ENCODE results near the gene SSTR3.
A peak's percentile ranks its signal among the peaks of the same experiment; 100 is the strongest.

SSTR3 gene

DNA sequence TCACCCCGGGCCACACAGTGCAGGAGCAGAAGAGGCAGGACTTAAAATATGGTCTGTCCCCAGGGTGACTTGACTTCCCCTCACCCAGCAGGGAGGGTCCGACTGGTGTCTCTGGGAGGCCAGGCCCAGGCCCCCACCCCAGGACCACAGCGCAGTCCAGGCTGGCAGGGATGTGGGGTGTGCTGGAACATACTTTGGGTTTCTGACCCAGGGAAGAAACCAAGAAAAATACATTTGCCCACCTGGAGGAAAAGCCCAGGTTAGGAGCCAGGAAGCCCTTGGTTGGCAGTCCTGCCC, 29.4 kb downstream of the SSTR3 start:
- no peak overlapping the region for H3K4me3 ChIP-seq
- H3K9me3 ChIP-seq, result no peaks in the 10 kb centered on the region
- no peak overlapping the region for H3K9ac ChIP-seq
- H3K27ac ChIP-seq, result no peak overlapping the region
- no peaks in the 10 kb centered on the region for H3K27me3 ChIP-seq
- no peaks in the 10 kb centered on the region for H4K20me1 ChIP-seq
- H3K4me2 ChIP-seq, result no peak overlapping the region
- H3K4me1 ChIP-seq, result peaks cover 78% of the 10 kb centered on the region
- no peaks in the 10 kb centered on the region for H3K36me3 ChIP-seq
- no peak for TF ChIP-seq Cebpa-rat (IDR thresholded peaks at IDR 0.05)

GRCh38 chr22:37182101-37182948, 30.0 kb downstream of the SSTR3 start:
- no peak overlapping the region for H3K9ac ChIP-seq
- H3K4me2 ChIP-seq, result no peak overlapping the region
- no peak overlapping the region for H3K27ac ChIP-seq
- no peaks in the 10 kb centered on the region for H3K9me3 ChIP-seq
- no peaks in the 10 kb centered on the region for H3K36me3 ChIP-seq
- TF ChIP-seq Cebpa-rat (IDR thresholded peaks at IDR 0.05), result no peak
- H4K20me1 ChIP-seq, result no peaks in the 10 kb centered on the region
- H3K27me3 ChIP-seq, result no peaks in the 10 kb centered on the region
- H3K4me1 ChIP-seq, result peaks cover 78% of the 10 kb centered on the region
- no peak overlapping the region for H3K4me3 ChIP-seq

GRCh38 chr22:37181681-37182080, 30.6 kb downstream of the SSTR3 start:
- TF ChIP-seq Cebpa-rat (IDR thresholded peaks at IDR 0.05), result no peak
- Histone ChIP-seq H3K27ac (no peak overlapping the region), H3K27me3 (no peaks in the 10 kb centered on the region), H4K20me1 (no peaks in the 10 kb centered on the region), H3K4me3 (no peak overlapping the region), H3K4me2 (no peak overlapping the region), H3K4me1 (peaks cover 78% of the 10 kb centered on the region), H3K36me3 (no peaks in the 10 kb centered on the region), H3K9ac (no peak overlapping the region), H3K9me3 (no peaks in the 10 kb centered on the region)

- Histone ChIP-seq H3K4me1 (peaks cover 78% of the 10 kb centered on the region), H3K36me3 (no peaks in the 10 kb centered on the region), H3K27me3 (no peaks in the 10 kb centered on the region), H3K9me3 (no peaks in the 10 kb centered on the region), H4K20me1 (no peaks in the 10 kb centered on the region), H3K27ac (0 out of 2 replicates have a peak overlapping the region, but pooled peaks have one; percentile 9), H3K9ac (no peak overlapping the region), H3K4me3 (no peak overlapping the region), H3K4me2 (peak overlapping the region; percentile 21)
- no peak for TF ChIP-seq Cebpa-rat (IDR thresholded peaks at IDR 0.05)
These were observed 31.6 kb downstream of the SSTR3 start for GRCh38 chr22:37180531-37181231.

DNA sequence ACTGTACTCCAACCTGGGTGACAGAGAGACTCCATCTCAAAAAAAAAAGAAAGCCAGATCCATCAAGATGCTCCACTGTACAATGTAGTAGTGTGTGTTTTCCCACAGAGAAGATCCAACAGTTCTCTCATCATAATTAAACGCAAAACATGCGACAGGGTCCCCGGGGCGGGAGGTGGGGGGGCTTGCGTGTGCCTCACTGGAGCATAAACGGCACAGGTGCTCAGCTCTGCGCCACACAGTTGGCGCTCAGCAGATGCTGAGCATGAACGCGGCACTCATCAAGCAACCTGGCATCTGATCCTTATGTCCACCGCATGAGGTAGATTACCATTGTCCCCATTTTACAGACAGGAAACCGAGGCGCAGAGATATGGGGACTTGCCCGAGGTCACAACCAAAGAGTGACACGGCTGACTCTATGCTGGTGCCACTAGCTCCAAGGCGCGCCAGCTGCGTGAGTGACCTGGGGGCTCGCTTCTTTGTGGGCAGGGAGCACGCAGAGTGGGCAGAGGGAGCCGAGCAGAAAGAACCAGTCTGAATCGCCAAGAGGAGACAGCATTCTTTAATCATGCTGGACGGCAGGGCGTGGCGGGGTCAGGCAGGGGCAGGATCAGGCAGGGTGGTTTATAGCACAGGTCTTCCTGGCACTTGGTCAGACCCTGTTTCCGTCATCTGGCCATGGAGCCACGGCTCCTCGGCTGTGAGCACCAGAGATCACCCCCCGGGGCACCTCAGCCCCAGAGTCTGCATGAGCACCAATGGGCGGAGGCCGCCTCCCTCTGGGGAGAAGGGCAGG, 32.5 kb downstream of the SSTR3 start:
- Histone ChIP-seq H3K9me3 (no peaks in the 10 kb centered on the region), H3K36me3 (no peaks in the 10 kb centered on the region), H3K4me3 (no peak overlapping the region), H3K4me1 (peaks cover 71% of the 10 kb centered on the region), H3K4me2 (peak overlapping the region; percentile 21), H3K27ac (0 out of 2 replicates have a peak overlapping the region, but pooled peaks have one; percentile 9), H4K20me1 (no peaks in the 10 kb centered on the region), H3K9ac (no peak overlapping the region), H3K27me3 (no peaks in the 10 kb centered on the region)
- no peak for TF ChIP-seq Cebpa-rat (IDR thresholded peaks at IDR 0.05)

DNA sequence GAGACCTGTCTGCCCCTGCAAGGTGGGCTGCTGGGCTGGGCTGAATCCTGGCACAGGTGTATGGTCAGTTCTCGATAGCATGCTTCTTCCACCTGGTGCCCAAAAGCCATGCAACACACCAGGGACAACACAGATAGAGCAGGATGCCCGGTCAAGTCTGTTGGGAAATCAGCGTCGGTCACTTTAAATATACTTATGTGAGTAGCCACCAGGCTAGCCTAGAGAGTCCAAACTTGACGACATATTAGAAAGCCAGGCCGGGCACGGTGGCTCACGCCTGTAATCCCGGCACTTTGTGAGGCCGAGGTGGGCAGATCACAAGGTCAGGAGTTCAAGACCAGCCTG, 33.2 kb downstream of the SSTR3 start:
- Histone ChIP-seq H3K9me3 (no peaks in the 10 kb centered on the region), H3K36me3 (no peaks in the 10 kb centered on the region), H3K9ac (no peak overlapping the region), H3K4me2 (no peak overlapping the region), H3K4me3 (no peak overlapping the region), H3K27me3 (no peaks in the 10 kb centered on the region), H3K27ac (no peak overlapping the region), H4K20me1 (no peaks in the 10 kb centered on the region), H3K4me1 (peaks cover 64% of the 10 kb centered on the region)
- no peak for TF ChIP-seq Cebpa-rat (IDR thresholded peaks at IDR 0.05)

GRCh38 chr22:37178350-37179125, 33.7 kb downstream of the SSTR3 start:
- Histone ChIP-seq H4K20me1 (no peaks in the 10 kb centered on the region), H3K36me3 (no peaks in the 10 kb centered on the region), H3K9ac (no peak overlapping the region), H3K4me3 (no peak overlapping the region), H3K4me1 (peaks cover 59% of the 10 kb centered on the region), H3K4me2 (peak overlapping the region; percentile 63), H3K27ac (no peak overlapping the region), H3K27me3 (no peaks in the 10 kb centered on the region), H3K9me3 (no peaks in the 10 kb centered on the region)
- no peak for TF ChIP-seq Cebpa-rat (IDR thresholded peaks at IDR 0.05)

- H4K20me1 ChIP-seq, result no peaks in the 10 kb centered on the region
- no peak overlapping the region for H3K4me3 ChIP-seq
- no peak overlapping the region for H3K27ac ChIP-seq
- no peaks in the 10 kb centered on the region for H3K36me3 ChIP-seq
- H3K9me3 ChIP-seq, result no peaks in the 10 kb centered on the region
- peaks cover 51% of the 10 kb centered on the region for H3K4me1 ChIP-seq
- TF ChIP-seq Cebpa-rat (IDR thresholded peaks at IDR 0.05), result no peak
- H3K9ac ChIP-seq, result no peak overlapping the region
- H3K4me2 ChIP-seq, result peak overlapping the region; percentile 63
- H3K27me3 ChIP-seq, result no peaks in the 10 kb centered on the region
These were observed 34.5 kb downstream of the SSTR3 start for GRCh38 chr22:37177755-37178154.

DNA sequence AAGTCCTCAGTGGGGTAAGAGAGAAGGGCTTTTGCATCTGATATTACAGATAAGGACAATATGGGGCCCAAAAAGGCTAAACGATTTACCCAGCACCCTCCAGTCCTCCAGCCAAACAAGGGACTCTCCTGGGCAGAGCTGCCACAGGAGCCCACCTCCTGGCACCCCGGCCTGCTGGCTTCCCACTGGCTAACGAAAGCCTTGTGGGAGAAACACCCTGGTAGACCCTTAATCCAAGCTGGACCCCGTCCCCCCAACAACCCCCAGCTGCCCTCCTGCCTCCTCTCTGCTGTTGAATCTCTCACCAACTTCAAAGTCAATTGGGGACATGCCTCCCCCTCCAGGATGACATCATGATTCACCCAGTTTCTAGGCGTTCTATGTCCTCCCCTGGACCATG, 35.1 kb downstream of the SSTR3 start:
- Histone ChIP-seq H4K20me1 (no peaks in the 10 kb centered on the region), H3K9me3 (no peaks in the 10 kb centered on the region), H3K36me3 (no peaks in the 10 kb centered on the region), H3K4me3 (no peak overlapping the region), H3K4me2 (peak overlapping the region; percentile 63), H3K9ac (no peak overlapping the region), H3K27ac (no peak overlapping the region), H3K27me3 (no peaks in the 10 kb centered on the region), H3K4me1 (peaks cover 46% of the 10 kb centered on the region)
- TF ChIP-seq Cebpa-rat (IDR thresholded peaks at IDR 0.05), result no peak
